ENCODE measurements around the gene PLAGL1. TPM values are rescaled to one million over a fixed set of nuclear protein-coding genes. Genes with fewer than 3 reads are reported as not detected.

Gene PLAGL1
- total RNA-seq, 6 experiments from 2014 or later: 0.74 to 3.2 (median 1.6) TPM

DNA sequence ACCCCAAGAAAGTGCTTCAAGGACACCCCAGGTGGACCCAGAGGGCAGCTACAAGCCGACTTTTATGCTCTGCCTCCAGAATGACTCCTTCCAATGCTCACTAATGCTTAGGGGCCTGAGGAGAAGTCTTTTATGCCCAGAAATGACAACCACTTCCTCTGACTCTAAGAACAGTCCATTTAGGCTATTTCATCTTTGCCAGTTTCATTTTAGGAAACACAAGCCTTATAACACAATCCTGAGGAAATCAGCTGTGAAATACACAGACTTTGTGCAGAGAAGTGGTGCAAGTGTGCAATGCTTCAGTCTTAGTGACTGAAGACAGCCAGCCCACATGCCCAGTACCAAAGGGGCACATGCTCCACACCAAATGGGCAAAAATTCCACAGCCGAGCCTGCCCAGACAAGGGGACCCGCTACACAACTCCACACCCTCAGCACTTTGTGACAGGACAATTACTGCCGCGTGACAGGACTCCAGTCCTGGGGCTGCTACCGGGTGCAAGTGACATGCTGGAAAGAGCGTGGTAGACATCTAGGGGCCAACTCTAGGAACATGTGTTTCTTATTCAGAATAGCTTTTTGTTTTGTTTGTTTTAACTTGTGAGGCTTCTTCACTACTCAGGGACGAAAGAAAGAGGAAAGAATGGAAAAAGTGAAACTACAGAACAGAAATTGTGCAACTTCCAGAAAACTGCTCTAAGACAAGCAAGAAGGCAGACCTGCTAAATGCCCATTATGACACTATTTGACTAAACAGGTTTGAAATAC, 28.2 kb upstream of the PLAGL1 start:
- no peaks in the 10 kb centered on the region for H3K4me1 ChIP-seq
- H3K27me3 ChIP-seq: no peaks in the 10 kb centered on the region
- ATAC-seq (peak; percentile 66 to 81 (median 77)), DNase-seq (peak in 1 of 3 donors; percentile 53)
- no peak for TF ChIP-seq POLR2A (IDR thresholded peaks at IDR 0.05)
- TF ChIP-seq, protein P1, sequence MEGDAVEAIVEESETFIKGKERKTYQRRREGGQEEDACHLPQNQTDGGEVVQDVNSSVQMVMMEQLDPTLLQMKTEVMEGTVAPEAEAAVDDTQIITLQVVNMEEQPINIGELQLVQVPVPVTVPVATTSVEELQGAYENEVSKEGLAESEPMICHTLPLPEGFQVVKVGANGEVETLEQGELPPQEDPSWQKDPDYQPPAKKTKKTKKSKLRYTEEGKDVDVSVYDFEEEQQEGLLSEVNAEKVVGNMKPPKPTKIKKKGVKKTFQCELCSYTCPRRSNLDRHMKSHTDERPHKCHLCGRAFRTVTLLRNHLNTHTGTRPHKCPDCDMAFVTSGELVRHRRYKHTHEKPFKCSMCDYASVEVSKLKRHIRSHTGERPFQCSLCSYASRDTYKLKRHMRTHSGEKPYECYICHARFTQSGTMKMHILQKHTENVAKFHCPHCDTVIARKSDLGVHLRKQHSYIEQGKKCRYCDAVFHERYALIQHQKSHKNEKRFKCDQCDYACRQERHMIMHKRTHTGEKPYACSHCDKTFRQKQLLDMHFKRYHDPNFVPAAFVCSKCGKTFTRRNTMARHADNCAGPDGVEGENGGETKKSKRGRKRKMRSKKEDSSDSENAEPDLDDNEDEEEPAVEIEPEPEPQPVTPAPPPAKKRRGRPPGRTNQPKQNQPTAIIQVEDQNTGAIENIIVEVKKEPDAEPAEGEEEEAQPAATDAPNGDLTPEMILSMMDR (IDR thresholded peaks at IDR 0.05): no peak
- 40% methylated on average over 4 of the region's 8 CpGs for WGBS (ENCODE audit: insufficient coverage, low coverage, low lambda C conversion rate, missing lambda C conversion rate)
- H3K36me3 ChIP-seq: no peaks in the 10 kb centered on the region
- intact Hi-C loops (cut with DNase I): no loop called here
- H3K4me3 ChIP-seq: peak overlapping the region in 2 of 3 donors; percentile 8 to 18
- H3K9me3 ChIP-seq: no peaks in the 10 kb centered on the region
- peak overlapping the region in 1 of 3 donors; percentile 26 for H3K27ac ChIP-seq

DNA sequence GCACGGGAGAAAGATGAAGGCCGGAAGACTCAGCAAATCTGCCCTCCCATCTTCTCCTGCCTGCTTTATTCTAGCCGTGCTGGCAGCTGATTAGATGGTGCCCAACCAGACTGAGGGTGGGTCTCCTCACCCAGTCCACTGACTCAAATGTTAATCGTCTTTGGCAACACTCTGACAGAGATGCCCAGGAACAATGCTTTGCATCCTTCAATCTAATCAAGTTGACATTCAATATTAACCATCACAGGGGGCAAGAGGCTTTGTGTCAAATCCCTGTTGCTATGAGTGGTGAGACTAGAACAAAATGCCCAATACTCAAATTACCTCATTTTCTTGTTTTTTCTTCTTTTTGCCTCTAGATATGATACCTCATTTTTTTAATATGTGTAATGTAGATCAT, 27.4 kb upstream of the PLAGL1 start:
- no peak for ATAC-seq
- Histone ChIP-seq H3K9me3 (no peaks in the 10 kb centered on the region), H3K36me3 (no peaks in the 10 kb centered on the region), H3K4me1 (no peaks in the 10 kb centered on the region), H3K27me3 (no peaks in the 10 kb centered on the region), H3K4me3 (no peak overlapping the region), H3K27ac (peak overlapping the region in 1 of 3 donors; percentile 26)
- intact Hi-C loops (cut with DNase I): no loop called here
- no peak for DNase-seq
- TF ChIP-seq, protein P1 (IDR thresholded peaks at IDR 0.05): no peak
- no peak for TF ChIP-seq POLR2A (IDR thresholded peaks at IDR 0.05)
- 80% methylated on average over 1 of the region's 4 CpGs for WGBS (ENCODE audit: insufficient coverage, low coverage, low lambda C conversion rate, missing lambda C conversion rate)

- no peaks in the 10 kb centered on the region for H3K36me3 ChIP-seq
- intact Hi-C loops (cut with DNase I): no loop called here
- no peak overlapping the region for H3K4me3 ChIP-seq
- no peaks in the 10 kb centered on the region for H3K9me3 ChIP-seq
- H3K4me1 ChIP-seq: no peaks in the 10 kb centered on the region
- H3K27ac ChIP-seq: no peak overlapping the region
- DNase-seq (no peak), ATAC-seq (no peak)
- H3K27me3 ChIP-seq: no peaks in the 10 kb centered on the region
- 6% methylated on average over 1 of the region's 4 CpGs for WGBS (ENCODE audit: insufficient coverage, low coverage, low lambda C conversion rate, missing lambda C conversion rate)
- TF ChIP-seq, protein P1 (IDR thresholded peaks at IDR 0.05): no peak
- no peak for TF ChIP-seq POLR2A (IDR thresholded peaks at IDR 0.05)
Observed at GRCh38 chr6:144033816-144034735, 26.0 kb upstream of the PLAGL1 start.

- intact Hi-C loops (cut with DNase I): no loop called here
- no peak overlapping the region for H3K4me3 ChIP-seq
- no peak for TF ChIP-seq POLR2A (IDR thresholded peaks at IDR 0.05)
- TF ChIP-seq, protein P1 (IDR thresholded peaks at IDR 0.05): no peak
Observed at GRCh38 chr6:144029452-144029851, 21.4 kb upstream of the PLAGL1 start.

More at GRCh38 chr6:144029452-144029851, 21.4 kb upstream of the PLAGL1 start:
- no peaks in the 10 kb centered on the region for H3K9me3 ChIP-seq
- H3K4me1 ChIP-seq: no peaks in the 10 kb centered on the region
- no peak for ATAC-seq
- no peaks in the 10 kb centered on the region for H3K36me3 ChIP-seq
- DNase-seq: no peak
- 83% methylated on average over 3 of the region's 3 CpGs for WGBS (ENCODE audit: insufficient coverage, low coverage, low lambda C conversion rate, missing lambda C conversion rate)
- no peaks in the 10 kb centered on the region for H3K27me3 ChIP-seq
- no peak overlapping the region for H3K27ac ChIP-seq
